H9 (cell line): Measurements from ENCODE around the gene TPRN. TPM values are rescaled to one million over a fixed set of nuclear protein-coding genes. Genes with fewer than 3 reads are reported as not detected.

Experiments used
- DNase-seq: peaks from one replicate; pipeline ENCODE4 v3.0.0-alpha.2; 2017
- H2AFZ ChIP-seq: one replicate; pipeline ENCODE4 v1.6.1; 2013; ENCODE audit warnings: mild to moderate bottlenecking, low read length, control low read depth, moderate library complexity
- H2AK5ac ChIP-seq: 2 replicates; pipeline ENCODE4 v1.6.1; 2013; ENCODE audit warnings: low read length, control low read depth, mixed read lengths; ENCODE audit not compliant: insufficient read length
- H2BK120ac ChIP-seq: one replicate; pipeline ENCODE4 v1.6.1; 2013; ENCODE audit warnings: low read depth, mild to moderate bottlenecking, low read length, control low read depth, inconsistent platforms; ENCODE audit not compliant: poor library complexity, severe bottlenecking
- H2BK12ac ChIP-seq: 2 replicates; pipeline ENCODE4 v1.6.1; 2013; ENCODE audit warnings: low read length, control low read depth, mixed read lengths, low read depth; ENCODE audit not compliant: insufficient read length
- H2BK15ac ChIP-seq: 2 replicates; pipeline ENCODE4 v1.6.1; 2013; ENCODE audit warnings: low read depth, low read length, control low read depth
- H2BK20ac ChIP-seq: one replicate; pipeline ENCODE4 v1.6.1; 2013; ENCODE audit warnings: low read depth, mild to moderate bottlenecking, low read length, control low read depth, inconsistent platforms; ENCODE audit not compliant: poor library complexity, severe bottlenecking
- H2BK5ac ChIP-seq: 2 replicates; pipeline ENCODE4 v1.6.1; 2013; ENCODE audit warnings: low read length, control low read depth, mixed read lengths; ENCODE audit not compliant: insufficient read length
- H3K14ac ChIP-seq: 2 replicates; pipeline ENCODE4 v1.6.1; 2013; ENCODE audit warnings: low read length, control low read depth; ENCODE audit not compliant: insufficient read depth
- H3K18ac ChIP-seq: 2 replicates; pipeline ENCODE4 v1.6.1; 2013; ENCODE audit warnings: low read depth, mild to moderate bottlenecking, mixed read lengths, low read length, control low read depth; ENCODE audit not compliant: insufficient read length
- H3K23ac ChIP-seq: 2 replicates; pipeline ENCODE4 v1.6.1; 2013; ENCODE audit warnings: low read length, control low read depth, mixed read lengths, low read depth; ENCODE audit not compliant: insufficient read length
- H3K23me2 ChIP-seq: 2 replicates; pipeline ENCODE4 v1.6.1; 2013; ENCODE audit warnings: low read depth, mild to moderate bottlenecking, mixed read lengths, low read length, control low read depth; ENCODE audit not compliant: insufficient read length, poor library complexity, severe bottlenecking
- H3K27ac ChIP-seq: 2 replicates; pipeline ENCODE4 v1.5.1; 2013; ENCODE audit warnings: low read length, control low read depth, mixed read lengths, low read depth; ENCODE audit not compliant: insufficient read length
- H3K27me3 ChIP-seq: 2 replicates; pipeline ENCODE4 v1.6.1; 2013; ENCODE audit warnings: low read length, control low read depth, inconsistent platforms; ENCODE audit not compliant: insufficient read depth
- H3K4ac ChIP-seq: 2 replicates; pipeline ENCODE4 v1.6.1; 2013; ENCODE audit warnings: low read depth, mild to moderate bottlenecking, control low read depth, inconsistent platforms, low read length, moderate library complexity
- H3K4me1 ChIP-seq: 2 replicates; pipeline ENCODE4 v1.6.1; 2013; ENCODE audit warnings: low read length, control low read depth, inconsistent platforms; ENCODE audit not compliant: insufficient read depth
- H3K4me2 ChIP-seq: 2 replicates; pipeline ENCODE4 v1.6.1; 2013; ENCODE audit warnings: low read length, control low read depth, mixed read lengths; ENCODE audit not compliant: insufficient read length, insufficient read depth
- H3K56ac ChIP-seq: 2 replicates; pipeline ENCODE4 v1.6.1; 2013; ENCODE audit warnings: low read depth, mild to moderate bottlenecking, mixed read lengths, low read length, control low read depth; ENCODE audit not compliant: insufficient read length
- H3K79me1 ChIP-seq: 2 replicates; pipeline ENCODE4 v1.6.1; 2013; ENCODE audit warnings: low read depth, mild to moderate bottlenecking, moderate library complexity, low read length, control low read depth, inconsistent platforms; ENCODE audit not compliant: insufficient read depth, poor library complexity, severe bottlenecking
- H3K79me2 ChIP-seq: 2 replicates; pipeline ENCODE4 v1.6.1; 2013; ENCODE audit warnings: low read length, control low read depth, inconsistent platforms; ENCODE audit not compliant: insufficient read depth
- H3K9ac ChIP-seq: 2 replicates; pipeline ENCODE4 v1.6.1; 2013; ENCODE audit warnings: low read length, control low read depth, mixed read lengths; ENCODE audit not compliant: insufficient read length; ENCODE audit errors: extremely low read depth
- H3K9me3 ChIP-seq: one replicate; pipeline ENCODE4 v1.6.1; 2013; ENCODE audit warnings: low read depth, low read length, inconsistent platforms; ENCODE audit not compliant: control insufficient read depth
- H3T11ph ChIP-seq: one replicate; pipeline ENCODE4 v1.6.1; 2013; ENCODE audit warnings: mild to moderate bottlenecking, low read length, control low read depth, inconsistent platforms
- H4K20me1 ChIP-seq: one replicate; pipeline ENCODE4 v1.6.1; 2013; ENCODE audit not compliant: control insufficient read depth, insufficient read length, insufficient read depth
- H4K5ac ChIP-seq: 2 replicates; pipeline ENCODE4 v1.6.1; 2013; ENCODE audit warnings: low read depth, mild to moderate bottlenecking, mixed read lengths, low read length, control low read depth; ENCODE audit not compliant: insufficient read length
- H4K8ac ChIP-seq: replicated peaks from 2 replicates; pipeline ENCODE4 v1.6.1; 2013; ENCODE audit warnings: low read length, control low read depth, mixed read lengths, low read depth; ENCODE audit not compliant: insufficient read length
- H4K91ac ChIP-seq: 2 replicates; pipeline ENCODE4 v1.6.1; 2013; ENCODE audit warnings: low read depth, mild to moderate bottlenecking, moderate library complexity, mixed read lengths, low read length, control low read depth; ENCODE audit not compliant: insufficient read length
- H3K27ac Mint-ChIP-seq, 3 experiments: 2 replicates in 2 of 3; 3 replicates in 1 of 3; pipeline ENCODE4 v1.8.0; 2020 to 2021; ENCODE audit warnings: mixed read lengths in 3 of 3, mild to moderate bottlenecking in 1 of 3, moderate library complexity in 1 of 3
- H3K27me3 Mint-ChIP-seq: 2 replicates; pipeline ENCODE4 v1.8.0; 2021; ENCODE audit warnings: low read depth, mild to moderate bottlenecking, moderate library complexity, mixed read lengths
- H3K36me3 Mint-ChIP-seq, 3 experiments: 2 replicates in 2 of 3; 3 replicates in 1 of 3; pipeline ENCODE4 v1.8.0; 2020 to 2021; ENCODE audit warnings: low read depth in 3 of 3, mixed read lengths in 3 of 3; ENCODE audit not compliant: insufficient read depth in 1 of 3
- H3K4me1 Mint-ChIP-seq, 2 experiments: 2 replicates each; pipeline ENCODE4 v1.8.0; 2020; ENCODE audit warnings: mixed read lengths in 2 of 2
- H3K4me3 Mint-ChIP-seq, 2 experiments: 2 replicates in 1 of 2; 3 replicates in 1 of 2; pipeline ENCODE4 v1.8.0; 2020 to 2021; ENCODE audit warnings: mild to moderate bottlenecking in 2 of 2, mixed read lengths in 2 of 2, moderate library complexity in 1 of 2
- H3K9me3 Mint-ChIP-seq, 2 experiments: 2 replicates in 1 of 2; 3 replicates in 1 of 2; pipeline ENCODE4 v1.8.0; 2020; ENCODE audit warnings: mild to moderate bottlenecking in 2 of 2, mixed read lengths in 2 of 2, moderate library complexity in 1 of 2
- CTCF ChIP-seq: fragments of 200-600 bp; sonication (generic); conservative IDR thresholded peaks from 3 replicates; pipeline ENCODE4 v1.8.0; 2021; ENCODE audit warnings: antibody characterized with exemption, mild to moderate bottlenecking
- WGBS: extraction: QIAGEN DNeasy Blood & Tissue Kit; methylation state at CpG from one replicate; pipeline ENCODE4 v1.1.7; 2013; ENCODE audit warnings: missing lambda C conversion rate, low lambda C conversion rate, mixed read lengths; ENCODE audit not compliant: insufficient read length; ENCODE audit errors: extremely low coverage; 5-methylcytosine and 5-hydroxymethylcytosine counted together
- total RNA-seq: library from RNA; stranded (reverse); gene quantifications from 2 replicates; pipeline ENCODE4 v1.2.1, GENCODE V29; 2021

Gene TPRN
- total RNA-seq, 1 experiment from 2014 or later = 30.7 TPM

- Histone ChIP-seq H3K79me2 (no peaks in the 10 kb centered on the region), H3K4ac (no peak overlapping the region), H3K23ac (no peak overlapping the region), H3K27ac (no peak overlapping the region), H3K79me1 (no peaks in the 10 kb centered on the region), H2BK120ac (no peak overlapping the region), H3K23me2 (peaks cover 12% of the 10 kb centered on the region), H2BK12ac (no peak overlapping the region), H3K9me3 (no peaks in the 10 kb centered on the region), H3T11ph (no peak overlapping the region), H2BK15ac (no peak overlapping the region), H2AFZ (no peak overlapping the region), H2BK20ac (no peak overlapping the region), H2BK5ac (no peak overlapping the region), H3K56ac (no peak overlapping the region), H3K4me2 (no peak overlapping the region), H3K14ac (no peak overlapping the region; the same call in 1 of the 2 replicates), H4K8ac (no peak overlapping the region), H4K91ac (no peak overlapping the region), H3K18ac (no peak overlapping the region), H3K9ac (no peak overlapping the region), H4K5ac (no peak overlapping the region), H2AK5ac (no peak overlapping the region), H3K4me1 (no peaks in the 10 kb centered on the region; the same call in 1 of the 2 replicates), H4K20me1 (peaks cover 3% of the 10 kb centered on the region), H3K27me3 (no peaks in the 10 kb centered on the region)
- DNase-seq = no peak
- Mint-ChIP-seq H3K27me3 (peaks cover 40% of the 10 kb centered on the region), H3K9me3 (no peaks in the 10 kb centered on the region; a peak in 2 of 5 replicates), H3K4me3 (no peak overlapping the region; a peak in 1 of 5 replicates), H3K4me1 (peaks cover 17 to 25% of the 10 kb centered on the region in 2 experiments), H3K36me3 (peaks cover 19 to 26% (median 19%) of the 10 kb centered on the region in 3 experiments), H3K27ac (no peak overlapping the region)
- TF ChIP-seq CTCF = no peak
- WGBS = no CpG with 5 or more reads among the region's 25 CpGs
Observed at GRCh38 chr9:137245450-137246421, 45.2 kb upstream of the TPRN start.
